Subcutaneous adipose tissue (tissue), 4 donors: Measurements from ENCODE around the gene PCDHGA7. TPM values are rescaled to one million over a fixed set of nuclear protein-coding genes. Genes with fewer than 3 reads are reported as not detected.

Experiments
- CTCF ChIP-seq: fragments of 450-650 bp; IDR thresholded peaks from one replicate; pipeline ENCODE4 v1.5.1; 2016; ENCODE audit warnings: low read depth, mild to moderate bottlenecking, control low read depth, antibody characterized with exemption, moderate library complexity
- total RNA-seq, 4 donors: library from RNA; depleted of rRNA; stranded (reverse); fragments of >200 nt; gene quantifications; one replicate each; pipeline ENCODE4 v1.1.0, GENCODE V29; 2016

The PCDHGA7 gene
- total RNA-seq, 4 donors from 2014 or later = 1.8 to 5.1 (median 3.7) TPM

DNA sequence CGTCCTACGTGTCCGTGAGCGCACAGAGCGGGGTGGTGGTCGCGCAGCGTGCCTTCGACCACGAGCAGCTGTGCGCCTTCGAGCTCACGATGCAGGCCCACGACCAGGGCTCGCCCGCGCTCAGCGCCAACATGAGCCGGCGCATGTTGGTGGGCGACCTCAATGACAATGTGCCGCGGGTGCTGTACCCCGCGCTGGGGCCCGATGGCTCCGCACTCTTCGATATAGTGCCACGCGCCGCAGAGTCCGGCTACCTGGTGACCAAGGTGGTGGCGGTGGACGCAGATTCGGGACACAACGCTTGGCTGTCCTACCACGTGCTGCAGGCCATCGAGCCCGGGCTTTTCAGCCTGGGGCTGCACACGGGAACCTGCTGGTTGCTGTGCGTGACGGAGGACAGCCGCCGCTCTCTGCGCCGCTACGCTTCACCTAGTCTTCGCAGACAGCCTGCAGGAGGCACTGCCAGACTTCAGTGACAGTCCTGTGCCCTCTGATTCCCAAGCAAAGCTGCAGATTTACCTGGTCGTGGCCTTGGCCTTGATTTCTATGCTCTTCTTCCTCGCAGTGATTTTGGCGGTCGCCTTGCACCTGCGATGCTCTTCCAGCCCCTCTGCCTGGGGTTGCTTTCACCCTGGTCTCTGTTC is 45.4 kb downstream of the PCDHGA7 start:
- TF ChIP-seq CTCF = no peak

- no peak for TF ChIP-seq CTCF
Measured at GRCh38 chr5:141430332-141431113, 48.0 kb downstream of the PCDHGA7 start, which contains the start of gene PCDHGA12. Gene PCDHGA12, plus strand, starts transcription at chr5:141430507. Its CDS starts 253 bp downstream, at chr5:141430760.

DNA sequence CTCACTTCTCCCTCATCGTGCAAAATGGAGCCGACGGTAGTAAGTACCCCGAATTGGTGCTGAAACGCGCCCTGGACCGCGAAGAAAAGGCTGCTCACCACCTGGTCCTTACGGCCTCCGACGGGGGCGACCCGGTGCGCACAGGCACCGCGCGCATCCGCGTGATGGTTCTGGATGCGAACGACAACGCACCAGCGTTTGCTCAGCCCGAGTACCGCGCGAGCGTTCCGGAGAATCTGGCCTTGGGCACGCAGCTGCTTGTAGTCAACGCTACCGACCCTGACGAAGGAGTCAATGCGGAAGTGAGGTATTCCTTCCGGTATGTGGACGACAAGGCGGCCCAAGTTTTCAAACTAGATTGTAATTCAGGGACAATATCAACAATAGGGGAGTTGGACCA is 48.7 kb downstream of the PCDHGA7 start:
- no peak for TF ChIP-seq CTCF

DNA sequence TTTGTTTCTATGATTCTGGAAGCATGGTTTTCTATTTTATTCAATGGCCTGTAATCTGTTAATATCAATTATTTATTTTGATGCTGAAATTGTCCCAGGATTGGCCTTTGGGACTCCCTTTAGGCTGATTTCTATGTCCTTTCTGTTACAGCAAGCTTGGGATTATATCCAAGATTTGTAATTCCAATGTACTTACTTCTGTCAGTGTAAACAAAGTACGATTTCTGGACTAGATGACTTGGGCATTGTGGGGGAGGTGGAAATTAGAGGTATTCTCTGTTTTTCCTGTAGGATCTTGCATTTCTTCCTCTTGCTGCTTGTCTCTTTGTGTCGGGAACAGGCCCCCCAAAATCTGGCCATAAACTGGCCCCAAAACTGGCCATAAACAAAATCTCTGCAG is 51.5 kb downstream of the PCDHGA7 start:
- no peak for TF ChIP-seq CTCF

Other genes with a start within 250 kb of the PCDHGA7 start
- 1 to 10 TPM in 2 of 4 donors, under 1 TPM in 2; 0.33 to 3.4 (median 1.6) TPM for gene PCDHB5, start 247.5 kb upstream of the PCDHGA7 start, total RNA-seq
- 1 to 10 TPM in 1 of 4 donors, under 1 TPM in 2, not detected in 1; 0.85 to 1.3 (median 0.94) TPM for gene PCDHB6, start 232.7 kb upstream of the PCDHGA7 start, total RNA-seq
- gene PCDHB7, start 210.1 kb upstream of the PCDHGA7 start, total RNA-seq = 1 to 10 TPM in 3 of 4 donors, under 1 TPM in 1; 0.49 to 1.5 (median 1.3) TPM
- gene PCDHB8, start 205.0 kb upstream of the PCDHGA7 start, total RNA-seq = 1 to 10 TPM in 1 of 4 donors, under 1 TPM in 3; 0.38 to 1.1 (median 0.67) TPM
- 1 to 10 TPM; 2.2 to 4.9 (median 2.7) TPM for gene PCDHB16, start 200.4 kb upstream of the PCDHGA7 start, total RNA-seq
- gene PCDHB9, start 195.6 kb upstream of the PCDHGA7 start, total RNA-seq = 1 to 10 TPM; 1.0 to 2.4 (median 2.1) TPM
- gene PCDHB10, start 190.4 kb upstream of the PCDHGA7 start, total RNA-seq = 1 to 10 TPM; 2.4 to 4.7 (median 2.4) TPM
- gene PCDHB11, start 183.1 kb upstream of the PCDHGA7 start, total RNA-seq = 1 to 10 TPM; 1.4 to 3.5 (median 2.1) TPM
- 1 to 10 TPM; 1.0 to 3.1 (median 2.3) TPM for gene PCDHB12, start 174.0 kb upstream of the PCDHGA7 start, total RNA-seq
- gene PCDHB13, start 168.8 kb upstream of the PCDHGA7 start, total RNA-seq = 1 to 10 TPM; 1.9 to 3.8 (median 2.8) TPM
- gene PCDHB14, start 159.4 kb upstream of the PCDHGA7 start, total RNA-seq = 1 to 10 TPM; 1.8 to 3.8 (median 2.1) TPM
- 1 to 10 TPM in 2 of 4 donors, under 1 TPM in 2; 0.34 to 1.9 (median 0.96) TPM for gene PCDHB15, start 137.3 kb upstream of the PCDHGA7 start, total RNA-seq
- gene SLC25A2, start 78.7 kb upstream of the PCDHGA7 start, total RNA-seq = 1 to 10 TPM in 2 of 4 donors, under 1 TPM in 2; 0.85 to 2.3 (median 1.0) TPM
- 10 to 100 TPM; 41.1 to 77.9 (median 50.1) TPM for gene TAF7, start 62.0 kb upstream of the PCDHGA7 start, total RNA-seq
- gene PCDHGA1, start 52.2 kb upstream of the PCDHGA7 start, total RNA-seq = under 1 TPM; under 0.01 to 0.38 (median 0.33) TPM
- gene PCDHGA2, start 44.0 kb upstream of the PCDHGA7 start, total RNA-seq = 1 to 10 TPM; 2.3 to 6.5 (median 2.6) TPM
- 1 to 10 TPM; 1.8 to 3.6 (median 2.4) TPM for gene PCDHGA3, start 38.9 kb upstream of the PCDHGA7 start, total RNA-seq
- 1 to 10 TPM in 3 of 4 donors, under 1 TPM in 1; 0.75 to 2.3 (median 1.5) TPM for gene PCDHGB1, start 32.6 kb upstream of the PCDHGA7 start, total RNA-seq
- 1 to 10 TPM; 2.7 to 4.0 (median 3.5) TPM for gene PCDHGA4, start 27.7 kb upstream of the PCDHGA7 start, total RNA-seq
- gene PCDHGB2, start 22.7 kb upstream of the PCDHGA7 start, total RNA-seq = 1 to 10 TPM; 2.1 to 5.3 (median 3.8) TPM
- 1 to 10 TPM; 2.7 to 5.8 (median 3.3) TPM for gene PCDHGA5, start 18.6 kb upstream of the PCDHGA7 start, total RNA-seq
- gene PCDHGB3, start 12.5 kb upstream of the PCDHGA7 start, total RNA-seq = 1 to 10 TPM; 1.5 to 4.4 (median 1.9) TPM
- gene PCDHGA6, start 8.9 kb upstream of the PCDHGA7 start, total RNA-seq = 1 to 10 TPM; 3.1 to 6.2 (median 3.4) TPM
- 1 to 10 TPM; 2.3 to 4.1 (median 3.1) TPM for gene PCDHGB4, start 5.0 kb downstream of the PCDHGA7 start, total RNA-seq
- gene PCDHGA8, start 9.9 kb downstream of the PCDHGA7 start, total RNA-seq = 1 to 10 TPM; 1.5 to 2.8 (median 1.5) TPM
- 1 to 10 TPM; 5.3 to 7.0 (median 6.7) TPM for gene PCDHGB5, start 15.2 kb downstream of the PCDHGA7 start, total RNA-seq
- gene PCDHGA9, start 20.0 kb downstream of the PCDHGA7 start, total RNA-seq = 1 to 10 TPM; 4.1 to 8.3 (median 5.6) TPM
- gene PCDHGB6, start 25.3 kb downstream of the PCDHGA7 start, total RNA-seq = 1 to 10 TPM; 4.6 to 7.7 (median 5.8) TPM
- gene PCDHGA10, start 30.2 kb downstream of the PCDHGA7 start, total RNA-seq = 1 to 10 TPM; 4.4 to 6.0 (median 4.6) TPM
- 10 to 100 TPM in 1 of 4 donors, 1 to 10 TPM in 3; 7.2 to 10.4 (median 8.2) TPM for gene PCDHGB7, start 34.9 kb downstream of the PCDHGA7 start, total RNA-seq
- 1 to 10 TPM; 3.4 to 6.2 (median 4.2) TPM for gene PCDHGA11, start 38.3 kb downstream of the PCDHGA7 start, total RNA-seq
- 1 to 10 TPM; 3.8 to 9.2 (median 5.7) TPM for gene PCDHGA12, start 47.8 kb downstream of the PCDHGA7 start, total RNA-seq
- 10 to 100 TPM; 16.5 to 35.4 (median 30.4) TPM for gene PCDHGC3, start 93.2 kb downstream of the PCDHGA7 start, total RNA-seq
- gene PCDHGC4, start 102.3 kb downstream of the PCDHGA7 start, total RNA-seq = 10 to 100 TPM in 1 of 4 donors, 1 to 10 TPM in 3; 1.0 to 10.9 (median 1.9) TPM
- 1 to 10 TPM in 2 of 4 donors, under 1 TPM in 2; 0.82 to 1.8 (median 1.2) TPM for gene PCDHGC5, start 106.3 kb downstream of the PCDHGA7 start, total RNA-seq
- 10 to 100 TPM; 48.2 to 65.0 (median 55.0) TPM for gene DIAPH1, start 236.3 kb downstream of the PCDHGA7 start, total RNA-seq